NK-92 (cell line): Measurements from ENCODE around the gene ETV1.
"Not testable (repeated sequence)": the region's sequence is repeated elsewhere in the genome, so short reads cannot be mapped to it uniquely, and the experiment has no call there.

ENCODE experiments used
- DNase-seq: peaks from one replicate; lab custom pipeline; 2025; ENCODE audit not compliant: unreplicated experiment; lab: John Stamatoyannopoulos, UW

The ETV1 gene

DNA sequence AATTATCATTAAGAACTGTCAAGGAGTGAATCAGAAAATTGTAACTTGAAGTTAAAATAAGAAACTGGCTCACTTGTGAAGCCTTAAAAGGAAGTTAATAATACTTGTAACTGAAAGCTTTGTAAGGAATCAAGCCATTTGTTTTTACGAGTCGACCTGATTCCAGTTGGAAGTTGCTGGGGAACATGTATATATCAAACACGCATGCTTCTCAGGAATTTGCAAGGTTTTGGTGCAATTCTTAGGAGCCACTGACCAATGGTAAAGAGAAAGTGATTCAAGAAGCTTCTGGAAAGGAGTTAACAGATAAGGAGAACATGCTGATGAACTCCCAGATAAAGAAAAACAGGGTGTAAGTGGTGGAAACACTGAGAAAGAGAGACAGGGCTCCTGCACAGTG is 56.4 kb downstream of the ETV1 start:
- no peak for DNase-seq

- DNase-seq: no peak
Measured at GRCh38 chr7:13932131-13932530, 57.3 kb downstream of the ETV1 start.

GRCh38 chr7:13921062-13921461 is 68.4 kb downstream of the ETV1 start:
- DNase-seq: no peak

DNA sequence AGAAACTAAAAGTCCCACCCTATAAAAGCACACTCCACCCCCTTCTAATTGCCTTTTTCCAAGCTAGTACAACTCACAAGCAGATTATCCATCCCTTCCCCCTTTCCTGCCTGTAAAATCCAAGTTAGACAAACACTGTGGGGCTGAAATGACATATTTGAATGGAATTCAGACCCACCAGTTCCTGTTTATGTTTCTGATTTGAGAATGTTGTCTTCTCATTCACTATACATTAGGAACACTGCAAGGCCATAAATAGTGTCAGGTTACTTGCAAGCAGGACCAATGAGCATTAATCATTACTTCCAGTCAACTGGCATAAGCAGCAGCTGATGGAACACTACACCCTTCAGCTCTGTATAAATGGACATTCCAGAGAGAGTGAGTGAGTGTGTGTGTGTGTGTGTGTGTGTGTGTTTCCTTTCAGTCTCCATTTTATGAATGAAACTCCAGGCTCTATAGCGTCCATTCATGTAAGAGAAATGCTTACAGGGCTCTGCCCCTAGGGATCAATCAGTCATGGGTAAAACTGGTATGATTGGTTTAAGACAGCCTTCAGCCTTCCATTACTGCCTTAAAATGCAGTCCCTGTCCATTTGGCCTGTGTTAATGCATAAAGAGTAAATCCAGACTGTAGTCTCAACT is 69.3 kb downstream of the ETV1 start:
- DNase-seq: no peak

DNA sequence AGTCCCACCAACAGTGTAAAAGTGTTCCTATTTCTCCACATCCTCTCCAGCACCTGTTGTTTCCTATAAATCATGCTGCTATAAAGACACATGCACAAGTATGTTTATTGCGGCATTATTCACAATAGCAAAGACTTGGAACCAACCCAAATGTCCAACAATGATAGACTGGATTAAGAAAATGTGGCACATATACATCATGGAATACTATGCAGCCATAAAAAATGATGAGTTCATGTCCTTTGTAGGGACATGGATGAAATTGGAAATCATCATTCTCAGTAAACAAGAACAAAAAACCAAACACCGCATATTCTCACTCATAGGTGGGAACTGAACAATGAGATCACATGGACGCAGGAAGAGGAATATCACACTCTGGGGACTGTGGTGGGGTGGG is 71.1 kb downstream of the ETV1 start:
- DNase-seq: not testable (repeated sequence)

DNA sequence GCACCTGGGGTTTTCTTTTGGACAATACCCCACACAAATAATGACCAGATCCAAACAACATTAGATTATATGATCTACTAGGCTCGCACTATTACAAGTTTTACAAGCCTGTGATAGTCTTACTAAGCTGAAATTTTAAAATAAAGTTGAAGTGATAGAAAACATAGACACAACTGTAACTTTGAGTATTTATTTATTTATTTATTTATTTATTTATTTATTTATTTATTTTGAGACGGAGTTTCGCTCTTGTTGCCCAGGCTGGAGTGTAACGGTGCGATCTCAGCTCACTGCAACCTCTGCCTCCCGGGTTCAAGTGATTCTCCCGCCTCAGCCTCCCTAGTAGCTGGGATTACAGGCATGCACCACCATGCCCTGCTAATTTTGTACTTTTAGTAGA is 72.4 kb downstream of the ETV1 start:
- not testable (repeated sequence) for DNase-seq

DNA sequence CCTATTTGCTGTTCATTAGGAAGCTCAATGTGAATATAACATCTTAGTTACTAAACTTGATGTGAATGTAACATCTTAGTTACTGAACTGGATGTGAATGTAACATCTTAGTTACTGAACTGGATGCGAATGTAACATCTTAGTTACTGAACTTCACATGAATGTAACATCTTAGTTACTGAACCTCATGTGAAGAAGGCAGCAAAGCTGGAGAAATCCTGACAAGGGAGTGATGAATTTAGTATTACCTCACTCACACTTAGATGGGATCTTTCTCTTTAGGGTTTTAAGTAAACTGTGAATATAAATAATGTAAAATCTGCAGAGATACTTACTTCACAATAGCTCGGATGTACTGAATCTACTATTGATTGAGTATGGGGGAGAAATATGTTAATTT is 73.6 kb downstream of the ETV1 start:
- DNase-seq: no peak

DNA sequence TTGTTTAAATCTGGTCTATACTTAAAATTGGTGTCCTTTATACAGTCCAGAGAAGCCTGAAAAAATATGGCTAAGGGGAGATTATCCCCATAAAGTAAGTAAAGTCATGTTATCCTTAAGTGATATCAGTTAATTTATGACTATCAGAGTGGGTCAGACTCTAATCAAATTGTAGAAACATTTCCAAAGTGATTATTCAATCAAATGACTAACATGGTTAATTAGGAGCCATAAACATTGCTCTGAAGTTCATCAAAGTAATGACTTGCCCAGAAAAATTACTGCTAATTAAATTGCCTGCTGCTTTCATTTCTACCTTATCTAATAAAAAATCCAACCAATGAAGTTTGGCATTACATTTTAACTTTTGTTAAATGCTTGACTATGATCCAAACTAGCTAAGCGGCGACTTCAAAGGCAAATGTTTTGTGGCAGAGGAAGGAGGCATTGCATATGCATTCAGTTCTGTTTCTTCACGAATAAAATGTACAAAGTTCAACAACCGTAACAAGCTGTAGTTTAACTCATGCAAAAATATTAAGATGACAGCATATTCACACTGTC is 76.7 kb downstream of the ETV1 start:
- DNase-seq: no peak

DNA sequence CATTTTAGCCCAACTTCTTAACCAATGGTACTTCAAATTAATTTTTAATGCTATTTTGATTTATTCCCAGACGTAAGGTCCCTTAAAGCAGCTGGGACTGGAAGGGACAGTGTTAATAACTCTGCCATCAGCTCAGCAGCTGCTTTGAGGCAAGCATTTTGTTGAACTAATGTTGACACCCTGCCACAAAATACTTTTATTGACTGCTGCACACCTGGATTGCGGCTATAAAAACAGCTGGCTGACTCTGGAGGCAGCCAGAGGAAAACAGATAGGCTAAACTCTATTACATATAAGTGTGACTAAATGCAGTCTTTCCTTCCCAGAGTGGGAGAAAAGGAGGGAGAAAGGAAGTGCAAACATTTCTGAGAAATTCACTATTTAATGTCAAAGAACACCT is 77.6 kb downstream of the ETV1 start:
- DNase-seq: no peak

GRCh38 chr7:13910805-13911551 is 78.5 kb downstream of the ETV1 start:
- DNase-seq: no peak

- no peak for DNase-seq
Measured at GRCh38 chr7:13908667-13909397, 80.6 kb downstream of the ETV1 start.

DNA sequence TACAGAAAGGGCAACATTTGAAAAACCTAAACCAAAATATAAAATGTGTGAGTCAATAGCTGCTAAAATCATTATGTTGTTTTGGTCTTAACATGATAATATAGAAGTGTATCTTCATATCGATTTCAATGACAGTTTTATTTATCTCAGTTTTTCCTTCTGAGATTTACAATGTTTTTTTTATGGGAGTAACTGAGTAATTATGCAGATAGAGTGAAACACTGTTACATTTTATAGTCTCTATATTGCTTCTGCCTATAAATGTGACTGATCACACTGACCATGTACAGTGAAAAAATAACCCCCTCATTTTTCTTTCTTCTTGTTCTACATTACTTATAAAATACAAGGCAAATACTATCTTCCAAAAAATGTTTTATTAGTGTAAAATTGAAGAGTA is 81.6 kb downstream of the ETV1 start:
- DNase-seq: no peak

- no peak for DNase-seq
Measured at GRCh38 chr7:13904689-13905088, 84.8 kb downstream of the ETV1 start.

GRCh38 chr7:13904007-13904406 is 85.5 kb downstream of the ETV1 start:
- DNase-seq: no peak

DNA sequence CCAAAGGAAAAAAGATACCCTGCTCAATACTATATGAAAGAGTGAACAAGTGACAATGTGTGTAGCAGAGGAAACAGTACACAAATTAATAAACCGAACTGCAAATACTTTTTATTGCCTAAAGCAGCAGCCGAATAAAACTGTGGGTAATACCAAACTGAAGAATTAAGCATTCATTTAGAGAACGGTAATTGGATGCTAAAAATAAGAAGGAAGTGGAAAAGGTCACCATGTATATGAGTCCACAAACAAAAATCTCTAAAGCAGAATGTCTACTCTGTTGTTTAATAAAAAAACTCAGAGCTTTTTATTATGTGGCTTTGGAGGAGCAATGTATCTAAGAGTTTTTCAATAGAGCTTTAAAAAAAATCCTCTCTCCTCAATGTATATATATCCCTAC is 87.9 kb downstream of the ETV1 start:
- DNase-seq: no peak

DNA sequence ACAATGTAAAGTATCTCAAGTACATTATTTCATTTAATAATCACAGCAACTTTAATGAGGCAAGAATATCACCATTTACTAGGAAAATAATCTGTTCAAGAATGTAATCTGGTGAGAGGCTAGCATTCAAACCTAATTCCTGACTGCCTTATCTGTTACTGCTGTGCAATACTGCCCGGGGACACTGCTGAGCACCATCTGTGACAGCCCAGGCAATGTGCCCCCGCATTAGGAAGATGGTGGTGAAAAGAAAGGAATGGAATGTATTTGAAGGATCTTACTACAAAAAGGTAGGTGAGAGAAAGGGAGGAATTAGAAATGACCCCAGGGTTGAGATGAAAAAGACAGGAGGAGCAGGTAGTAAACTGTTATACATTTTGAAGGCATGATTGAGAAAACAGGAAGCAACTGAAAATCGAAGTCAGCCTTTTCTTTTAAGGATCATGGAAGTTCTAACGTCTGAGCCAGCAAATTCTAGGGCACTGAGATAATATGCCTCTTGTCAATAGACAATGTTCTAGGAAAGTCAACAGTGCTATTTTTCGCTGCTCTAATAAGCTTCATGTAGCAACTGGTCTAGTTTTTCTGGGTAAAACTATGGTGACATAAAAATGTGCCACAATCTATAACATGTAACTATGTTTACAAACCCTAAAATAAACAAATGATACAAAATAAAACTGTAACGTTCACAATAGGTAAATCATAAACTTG is 90.4 kb downstream of the ETV1 start:
- no peak for DNase-seq

- no peak for DNase-seq
Measured at GRCh38 chr7:13897819-13898218, 91.6 kb downstream of the ETV1 start.

DNA sequence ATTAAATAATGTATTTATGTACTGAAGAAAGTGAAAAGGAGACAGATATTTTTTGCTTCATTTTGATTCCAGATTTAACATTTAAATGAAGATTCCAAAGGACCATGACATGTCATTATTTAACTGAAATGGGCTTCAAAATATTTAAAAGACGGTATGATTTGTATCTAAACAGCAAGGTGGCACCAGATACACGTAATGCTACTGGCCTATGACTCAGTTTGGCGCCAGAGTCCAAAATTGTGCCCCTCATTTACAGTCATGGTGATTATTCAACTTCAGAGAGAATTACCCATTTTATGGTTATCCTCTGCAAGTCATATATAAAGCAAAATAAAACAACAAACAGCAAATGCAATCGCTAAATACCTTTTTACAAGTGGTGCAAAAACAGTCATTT is 94.5 kb downstream of the ETV1 start:
- no peak for DNase-seq

GRCh38 chr7:13894377-13894776 is 95.1 kb downstream of the ETV1 start:
- no peak for DNase-seq

DNA sequence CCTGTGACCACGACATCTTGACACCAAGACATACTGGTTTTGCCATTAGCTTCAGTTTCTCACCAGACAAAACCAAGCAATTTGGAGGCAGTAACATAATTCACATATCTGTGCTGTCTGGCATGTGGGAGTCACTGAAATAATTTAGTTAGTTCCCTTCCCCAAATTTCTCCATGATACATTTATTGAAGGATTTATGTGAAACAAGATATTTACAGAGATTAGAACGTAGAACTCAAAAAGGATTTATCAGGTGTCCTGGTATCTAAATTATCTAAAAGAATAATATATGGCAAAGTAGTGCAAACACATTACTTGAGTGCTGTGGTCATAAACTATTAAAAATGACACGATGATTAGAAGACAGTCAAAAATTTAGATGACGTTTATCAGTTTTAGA is 98.7 kb downstream of the ETV1 start:
- DNase-seq: no peak

DNA sequence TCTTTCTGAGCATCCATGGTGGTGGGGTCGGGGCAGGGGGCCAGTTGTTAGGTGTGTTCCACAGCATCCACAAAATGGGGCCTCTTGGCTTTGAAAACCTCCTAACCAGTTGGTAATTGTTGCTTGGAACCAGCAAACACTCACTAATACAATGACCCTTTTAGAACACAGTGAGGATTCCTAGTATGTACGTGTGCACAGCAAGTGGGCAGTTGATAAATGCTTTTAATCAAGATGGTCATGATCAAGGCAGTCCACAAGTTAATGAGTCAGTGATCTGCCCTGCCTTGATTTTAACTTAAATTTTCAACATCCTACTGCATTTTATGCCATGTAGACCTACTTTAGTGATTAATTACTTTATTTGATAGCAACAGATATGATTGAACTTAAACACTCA is 103.1 kb downstream of the ETV1 start:
- no peak for DNase-seq
